ENCODE data around the gene SLC35F1. TPM values are rescaled to one million over a fixed set of nuclear protein-coding genes. Genes with fewer than 3 reads are reported as not detected.

SLC35F1 gene
- total and polyA plus RNA-seq, 8 donors: 0.18 to 4.0 (median 3.4) TPM

- intact Hi-C loops (cut with DNase I): no loop called here
- no peak overlapping the region for H3K4me3 ChIP-seq
- no peaks in the 10 kb centered on the region for H3K36me3 ChIP-seq
- H3K27me3 ChIP-seq: no peaks in the 10 kb centered on the region
- no peaks in the 10 kb centered on the region for H3K4me1 ChIP-seq
- ATAC-seq: no peak
- TF ChIP-seq, protein P1, sequence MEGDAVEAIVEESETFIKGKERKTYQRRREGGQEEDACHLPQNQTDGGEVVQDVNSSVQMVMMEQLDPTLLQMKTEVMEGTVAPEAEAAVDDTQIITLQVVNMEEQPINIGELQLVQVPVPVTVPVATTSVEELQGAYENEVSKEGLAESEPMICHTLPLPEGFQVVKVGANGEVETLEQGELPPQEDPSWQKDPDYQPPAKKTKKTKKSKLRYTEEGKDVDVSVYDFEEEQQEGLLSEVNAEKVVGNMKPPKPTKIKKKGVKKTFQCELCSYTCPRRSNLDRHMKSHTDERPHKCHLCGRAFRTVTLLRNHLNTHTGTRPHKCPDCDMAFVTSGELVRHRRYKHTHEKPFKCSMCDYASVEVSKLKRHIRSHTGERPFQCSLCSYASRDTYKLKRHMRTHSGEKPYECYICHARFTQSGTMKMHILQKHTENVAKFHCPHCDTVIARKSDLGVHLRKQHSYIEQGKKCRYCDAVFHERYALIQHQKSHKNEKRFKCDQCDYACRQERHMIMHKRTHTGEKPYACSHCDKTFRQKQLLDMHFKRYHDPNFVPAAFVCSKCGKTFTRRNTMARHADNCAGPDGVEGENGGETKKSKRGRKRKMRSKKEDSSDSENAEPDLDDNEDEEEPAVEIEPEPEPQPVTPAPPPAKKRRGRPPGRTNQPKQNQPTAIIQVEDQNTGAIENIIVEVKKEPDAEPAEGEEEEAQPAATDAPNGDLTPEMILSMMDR (IDR thresholded peaks at IDR 0.05): no peak
- H3K9me3 ChIP-seq: no peaks in the 10 kb centered on the region
- no peak for DNase-seq
- no peak overlapping the region for H3K27ac ChIP-seq
Measured at GRCh38 chr6:118042855-118043254, 135.8 kb downstream of the SLC35F1 start.

- DNase-seq: no peak
- Histone ChIP-seq H3K27me3 (no peaks in the 10 kb centered on the region), H3K9me3 (no peaks in the 10 kb centered on the region), H3K36me3 (no peaks in the 10 kb centered on the region), H3K4me1 (no peaks in the 10 kb centered on the region), H3K27ac (no peak overlapping the region), H3K4me3 (no peak overlapping the region)
- ATAC-seq: no peak
- intact Hi-C loops (cut with DNase I): no loop called here
- TF ChIP-seq, protein P1 (IDR thresholded peaks at IDR 0.05): no peak
Measured at GRCh38 chr6:118044275-118044674, 137.2 kb downstream of the SLC35F1 start.

GRCh38 chr6:118054082-118054481 is 147.0 kb downstream of the SLC35F1 start:
- Histone ChIP-seq H3K4me1 (no peaks in the 10 kb centered on the region), H3K27me3 (no peaks in the 10 kb centered on the region), H3K27ac (no peak overlapping the region), H3K9me3 (no peaks in the 10 kb centered on the region), H3K36me3 (no peaks in the 10 kb centered on the region), H3K4me3 (no peak overlapping the region)
- DNase-seq: no peak
- intact Hi-C loops (cut with DNase I): no loop called here
- TF ChIP-seq, protein P1 (IDR thresholded peaks at IDR 0.05): no peak
- no peak for ATAC-seq

GRCh38 chr6:118061666-118062065 is 154.6 kb downstream of the SLC35F1 start:
- DNase-seq: no peak
- ATAC-seq: no peak
- Histone ChIP-seq H3K27ac (no peak overlapping the region), H3K27me3 (no peaks in the 10 kb centered on the region), H3K4me3 (no peak overlapping the region), H3K9me3 (no peaks in the 10 kb centered on the region), H3K4me1 (no peaks in the 10 kb centered on the region), H3K36me3 (no peaks in the 10 kb centered on the region)
- TF ChIP-seq, protein P1 (IDR thresholded peaks at IDR 0.05): no peak
- intact Hi-C loops (cut with DNase I): no loop called here

- ATAC-seq (no peak), DNase-seq (no peak)
- H3K4me3 ChIP-seq: no peak overlapping the region
- H3K27me3 ChIP-seq: no peaks in the 10 kb centered on the region
- no peaks in the 10 kb centered on the region for H3K4me1 ChIP-seq
- TF ChIP-seq, protein P1 (IDR thresholded peaks at IDR 0.05): no peak
- H3K9me3 ChIP-seq: no peaks in the 10 kb centered on the region
- H3K27ac ChIP-seq: no peak overlapping the region
- no peaks in the 10 kb centered on the region for H3K36me3 ChIP-seq
- intact Hi-C loops (cut with DNase I): no loop called here
Measured at GRCh38 chr6:118080547-118080946, 173.5 kb downstream of the SLC35F1 start.
